ENCODE data around the gene SH3PXD2B.

The SH3PXD2B gene

DNA sequence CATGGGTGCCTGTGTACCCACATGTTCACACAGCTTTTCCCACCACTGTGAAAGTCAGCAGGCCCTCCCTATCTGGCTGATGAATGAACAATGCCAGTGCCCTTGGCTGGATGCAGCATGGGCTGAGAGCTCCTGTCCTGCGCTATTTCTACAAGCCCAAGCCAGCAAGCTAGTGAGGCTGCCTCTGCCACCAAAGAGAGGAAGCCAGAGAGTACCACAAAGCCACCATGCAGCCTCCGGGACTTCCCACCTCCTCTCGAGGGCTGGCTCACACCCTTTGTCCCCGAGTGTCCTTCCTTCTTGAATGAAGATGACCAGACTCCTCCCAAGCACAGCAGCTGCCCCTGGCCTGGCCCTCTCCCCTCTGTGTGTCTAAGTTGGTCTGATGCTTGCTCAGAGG, 76.5 kb downstream of the SH3PXD2B start:
- Histone ChIP-seq H3K36me3 (ENCODE audit: control insufficient read depth in 1 of 2, insufficient read depth in 2 of 2, low read length in 2 of 2) (peaks cover 41 to 59% of the 10 kb centered on the region in 2 experiments), H2AFZ (ENCODE audit: insufficient read depth, low read length, poor library complexity) (no peak overlapping the region), H3K4me3 (ENCODE audit: low read depth, low read length) (no peak overlapping the region), H2BK120ac (ENCODE audit: insufficient read depth, low read length, poor library complexity) (no peak overlapping the region), H3K9ac (ENCODE audit: low read length) (no peak overlapping the region), H3K14ac (ENCODE audit: low read length) (no peak overlapping the region), H3K18ac (ENCODE audit: low read length) (no peak overlapping the region), H4K8ac (ENCODE audit: low read depth, low read length) (no peak overlapping the region), H4K12ac (ENCODE audit: low read depth, low read length) (no peak overlapping the region), H4K91ac (ENCODE audit: low read depth, low read length) (no peak overlapping the region), H3K4ac (ENCODE audit: low read depth, low read length) (no peak overlapping the region), H3K9me3 (ENCODE audit: insufficient read depth, low read depth, low read length) (peaks cover 2% of the 10 kb centered on the region), H3K23ac (ENCODE audit: low read length) (no peak overlapping the region), H3K4me2 (ENCODE audit: low read length) (no peak overlapping the region), H2BK5ac (ENCODE audit: low read depth, low read length, poor library complexity) (no peak overlapping the region), H3K27me3 (ENCODE audit: insufficient read depth, low read length) (no peaks in the 10 kb centered on the region), H2AK5ac (ENCODE audit: low read length) (no peak overlapping the region), H3K27ac (ENCODE audit: low read depth, low read length) (no peak overlapping the region), H3K4me1 (ENCODE audit: control insufficient read depth in 1 of 2, insufficient read depth in 2 of 2, low read length in 2 of 2) (no peaks in the 10 kb centered on the region), H3K79me2 (ENCODE audit: control insufficient read depth, insufficient read depth, low read length, poor library complexity) (no peaks in the 10 kb centered on the region), H3K79me1 (ENCODE audit: low read length) (no peaks in the 10 kb centered on the region), H2BK12ac (ENCODE audit: low read length) (no peak overlapping the region)
- no CpG with 5 or more reads among the region's 4 CpGs for WGBS (ENCODE audit: extremely low coverage, insufficient coverage, insufficient read length)
- DNase-seq: no peak

GRCh38 chr5:172377438-172377837, 76.9 kb downstream of the SH3PXD2B start:
- WGBS (ENCODE audit: extremely low coverage, insufficient coverage, insufficient read length): no CpG with 5 or more reads among the region's 3 CpGs

DNA sequence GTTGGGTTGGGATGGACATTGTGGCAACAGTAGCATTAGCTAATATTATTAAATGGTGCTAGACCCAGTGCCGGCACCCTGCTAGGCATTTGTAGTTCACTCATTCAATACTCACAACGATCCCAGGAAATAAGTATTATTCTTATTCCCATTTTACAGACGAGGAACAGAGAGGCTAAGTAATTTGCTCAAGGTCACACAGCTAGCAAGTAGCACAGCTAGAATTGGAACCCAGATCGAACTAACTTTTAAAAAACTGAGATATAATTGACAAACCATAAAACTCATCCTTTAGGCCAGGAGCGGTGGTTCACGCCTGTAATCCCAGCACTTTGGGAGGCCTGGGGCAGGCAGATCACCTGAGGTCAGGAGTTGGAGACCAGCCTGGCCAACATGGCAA, 79.5 kb downstream of the SH3PXD2B start:
- H3K4me1 ChIP-seq (ENCODE audit: control insufficient read depth in 1 of 2, insufficient read depth in 2 of 2, low read length in 2 of 2): no peaks in the 10 kb centered on the region
- H4K8ac ChIP-seq (ENCODE audit: low read depth, low read length): no peak overlapping the region
- H3K27me3 ChIP-seq (ENCODE audit: insufficient read depth, low read length): no peaks in the 10 kb centered on the region
- no peak overlapping the region for H3K4me3 ChIP-seq (ENCODE audit: low read depth, low read length)
- no peaks in the 10 kb centered on the region for H3K79me2 ChIP-seq (ENCODE audit: control insufficient read depth, insufficient read depth, low read length, poor library complexity)
- H3K9me3 ChIP-seq (ENCODE audit: insufficient read depth, low read depth, low read length): peaks cover 2% of the 10 kb centered on the region
- H4K91ac ChIP-seq (ENCODE audit: low read depth, low read length): no peak overlapping the region
- H3K23ac ChIP-seq (ENCODE audit: low read length): no peak overlapping the region
- H4K12ac ChIP-seq (ENCODE audit: low read depth, low read length): no peak overlapping the region
- no peak overlapping the region for H2BK12ac ChIP-seq (ENCODE audit: low read length)
- H3K4me2 ChIP-seq (ENCODE audit: low read length): no peak overlapping the region
- H2AK5ac ChIP-seq (ENCODE audit: low read length): no peak overlapping the region
- no peak overlapping the region for H3K14ac ChIP-seq (ENCODE audit: low read length)
- H3K79me1 ChIP-seq (ENCODE audit: low read length): no peaks in the 10 kb centered on the region
- H2AFZ ChIP-seq (ENCODE audit: insufficient read depth, low read length, poor library complexity): no peak overlapping the region
- WGBS (ENCODE audit: extremely low coverage, insufficient coverage, insufficient read length): no CpG with 5 or more reads among the region's 6 CpGs
- no peak overlapping the region for H3K18ac ChIP-seq (ENCODE audit: low read length)
- no peak overlapping the region for H2BK5ac ChIP-seq (ENCODE audit: low read depth, low read length, poor library complexity)
- H3K27ac ChIP-seq (ENCODE audit: low read depth, low read length): no peak overlapping the region
- DNase-seq: no peak
- no peak overlapping the region for H2BK120ac ChIP-seq (ENCODE audit: insufficient read depth, low read length, poor library complexity)
- H3K4ac ChIP-seq (ENCODE audit: low read depth, low read length): no peak overlapping the region
- H3K36me3 ChIP-seq (ENCODE audit: control insufficient read depth in 1 of 2, insufficient read depth in 2 of 2, low read length in 2 of 2): peaks cover 24 to 42% of the 10 kb centered on the region in 2 experiments
- H3K9ac ChIP-seq (ENCODE audit: low read length): no peak overlapping the region

More at GRCh38 chr5:172377438-172377837, 76.9 kb downstream of the SH3PXD2B start:
- no peak overlapping the region for H4K8ac ChIP-seq (ENCODE audit: low read depth, low read length)
- H3K9me3 ChIP-seq (ENCODE audit: insufficient read depth, low read depth, low read length): peaks cover 2% of the 10 kb centered on the region
- H2BK12ac ChIP-seq (ENCODE audit: low read length): no peak overlapping the region
- H2AK5ac ChIP-seq (ENCODE audit: low read length): no peak overlapping the region
- H3K4me1 ChIP-seq (ENCODE audit: control insufficient read depth in 1 of 2, insufficient read depth in 2 of 2, low read length in 2 of 2): no peaks in the 10 kb centered on the region
- H3K4ac ChIP-seq (ENCODE audit: low read depth, low read length): no peak overlapping the region
- no peaks in the 10 kb centered on the region for H3K79me1 ChIP-seq (ENCODE audit: low read length)
- no peak overlapping the region for H3K23ac ChIP-seq (ENCODE audit: low read length)
- no peak overlapping the region for H2BK5ac ChIP-seq (ENCODE audit: low read depth, low read length, poor library complexity)
- no peak overlapping the region for H3K18ac ChIP-seq (ENCODE audit: low read length)
- H3K79me2 ChIP-seq (ENCODE audit: control insufficient read depth, insufficient read depth, low read length, poor library complexity): no peaks in the 10 kb centered on the region
- H4K91ac ChIP-seq (ENCODE audit: low read depth, low read length): no peak overlapping the region
- no peak overlapping the region for H4K12ac ChIP-seq (ENCODE audit: low read depth, low read length)
- H3K27ac ChIP-seq (ENCODE audit: low read depth, low read length): no peak overlapping the region
- no peak overlapping the region for H3K4me2 ChIP-seq (ENCODE audit: low read length)
- no peak overlapping the region for H2AFZ ChIP-seq (ENCODE audit: insufficient read depth, low read length, poor library complexity)
- H3K14ac ChIP-seq (ENCODE audit: low read length): no peak overlapping the region
- DNase-seq: no peak
- no peak overlapping the region for H3K9ac ChIP-seq (ENCODE audit: low read length)
- peaks cover 41 to 59% of the 10 kb centered on the region in 2 experiments for H3K36me3 ChIP-seq (ENCODE audit: control insufficient read depth in 1 of 2, insufficient read depth in 2 of 2, low read length in 2 of 2)
- H3K27me3 ChIP-seq (ENCODE audit: insufficient read depth, low read length): no peaks in the 10 kb centered on the region
- H3K4me3 ChIP-seq (ENCODE audit: low read depth, low read length): no peak overlapping the region
- no peak overlapping the region for H2BK120ac ChIP-seq (ENCODE audit: insufficient read depth, low read length, poor library complexity)

DNA sequence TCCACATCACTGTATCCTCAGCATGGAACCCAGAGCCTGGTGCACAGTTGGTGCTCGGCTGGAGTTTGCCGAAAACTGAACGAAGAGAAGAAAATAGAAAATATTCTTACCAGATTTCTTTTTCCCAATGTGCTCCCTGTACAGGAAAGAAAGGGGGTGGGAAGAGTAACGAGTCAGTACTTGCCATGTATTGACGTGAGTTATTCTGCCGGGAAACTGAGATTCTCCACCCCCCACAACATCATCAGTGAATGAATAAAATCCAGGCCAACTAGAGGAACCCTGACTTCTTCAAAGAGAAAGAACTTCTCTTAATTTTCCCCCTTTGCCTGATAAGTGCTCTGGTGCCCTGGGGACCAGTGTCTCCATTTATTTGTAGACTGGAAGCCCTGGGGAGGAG, 80.6 kb downstream of the SH3PXD2B start:
- Histone ChIP-seq H3K4me2 (ENCODE audit: low read length) (no peak overlapping the region), H2AK5ac (ENCODE audit: low read length) (no peak overlapping the region), H2BK12ac (ENCODE audit: low read length) (no peak overlapping the region), H3K18ac (ENCODE audit: low read length) (no peak overlapping the region), H3K27me3 (ENCODE audit: insufficient read depth, low read length) (no peaks in the 10 kb centered on the region), H3K27ac (ENCODE audit: low read depth, low read length) (no peak overlapping the region), H2AFZ (ENCODE audit: insufficient read depth, low read length, poor library complexity) (no peak overlapping the region), H4K8ac (ENCODE audit: low read depth, low read length) (no peak overlapping the region), H3K4ac (ENCODE audit: low read depth, low read length) (no peak overlapping the region), H2BK5ac (ENCODE audit: low read depth, low read length, poor library complexity) (no peak overlapping the region), H3K9me3 (ENCODE audit: insufficient read depth, low read depth, low read length) (peaks cover 2% of the 10 kb centered on the region), H3K23ac (ENCODE audit: low read length) (no peak overlapping the region), H4K91ac (ENCODE audit: low read depth, low read length) (no peak overlapping the region), H3K36me3 (ENCODE audit: control insufficient read depth in 1 of 2, insufficient read depth in 2 of 2, low read length in 2 of 2) (peaks cover 22 to 39% of the 10 kb centered on the region in 2 experiments), H3K4me3 (ENCODE audit: low read depth, low read length) (no peak overlapping the region), H4K12ac (ENCODE audit: low read depth, low read length) (no peak overlapping the region), H3K9ac (ENCODE audit: low read length) (no peak overlapping the region), H3K79me1 (ENCODE audit: low read length) (no peaks in the 10 kb centered on the region), H3K79me2 (ENCODE audit: control insufficient read depth, insufficient read depth, low read length, poor library complexity) (no peaks in the 10 kb centered on the region), H3K14ac (ENCODE audit: low read length) (no peak overlapping the region), H2BK120ac (ENCODE audit: insufficient read depth, low read length, poor library complexity) (no peak overlapping the region), H3K4me1 (ENCODE audit: control insufficient read depth in 1 of 2, insufficient read depth in 2 of 2, low read length in 2 of 2) (no peaks in the 10 kb centered on the region)
- no peak for DNase-seq
- WGBS (ENCODE audit: extremely low coverage, insufficient coverage, insufficient read length): no CpG with 5 or more reads among the region's 6 CpGs
